GM12872 (cell line): ENCODE data around the gene PTBP1.

ENCODE experiments used
- TF ChIP-seq, protein P1 (sequence below): IDR thresholded peaks from 3 replicates; pipeline ENCODE4 v1.5.1; 2011; ENCODE audit warnings: low read depth, mild to moderate bottlenecking, low read length, moderate library complexity; ENCODE audit not compliant: insufficient read depth

Gene PTBP1

DNA sequence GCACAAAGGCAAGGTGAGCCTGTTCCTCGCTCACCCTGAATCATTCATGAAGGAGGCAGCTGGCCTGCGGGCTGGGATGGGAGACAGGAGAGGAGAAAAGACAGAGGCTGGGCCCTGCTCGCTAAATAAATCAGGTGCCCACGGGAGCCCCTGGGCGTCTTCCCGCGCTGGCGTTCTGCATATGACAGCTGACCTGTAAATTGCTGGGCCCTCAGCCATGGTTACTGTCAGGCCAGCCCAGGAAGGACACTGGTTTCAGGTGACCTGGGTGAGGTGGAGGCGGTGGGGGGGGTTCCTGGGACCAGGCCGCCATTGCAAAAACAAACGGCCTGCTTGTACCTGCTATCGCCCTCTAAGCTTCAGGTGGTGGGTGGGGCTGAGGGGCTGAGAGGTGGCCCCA lies 3.4 kb upstream of the PTBP1 start:
- TF ChIP-seq, protein P1, sequence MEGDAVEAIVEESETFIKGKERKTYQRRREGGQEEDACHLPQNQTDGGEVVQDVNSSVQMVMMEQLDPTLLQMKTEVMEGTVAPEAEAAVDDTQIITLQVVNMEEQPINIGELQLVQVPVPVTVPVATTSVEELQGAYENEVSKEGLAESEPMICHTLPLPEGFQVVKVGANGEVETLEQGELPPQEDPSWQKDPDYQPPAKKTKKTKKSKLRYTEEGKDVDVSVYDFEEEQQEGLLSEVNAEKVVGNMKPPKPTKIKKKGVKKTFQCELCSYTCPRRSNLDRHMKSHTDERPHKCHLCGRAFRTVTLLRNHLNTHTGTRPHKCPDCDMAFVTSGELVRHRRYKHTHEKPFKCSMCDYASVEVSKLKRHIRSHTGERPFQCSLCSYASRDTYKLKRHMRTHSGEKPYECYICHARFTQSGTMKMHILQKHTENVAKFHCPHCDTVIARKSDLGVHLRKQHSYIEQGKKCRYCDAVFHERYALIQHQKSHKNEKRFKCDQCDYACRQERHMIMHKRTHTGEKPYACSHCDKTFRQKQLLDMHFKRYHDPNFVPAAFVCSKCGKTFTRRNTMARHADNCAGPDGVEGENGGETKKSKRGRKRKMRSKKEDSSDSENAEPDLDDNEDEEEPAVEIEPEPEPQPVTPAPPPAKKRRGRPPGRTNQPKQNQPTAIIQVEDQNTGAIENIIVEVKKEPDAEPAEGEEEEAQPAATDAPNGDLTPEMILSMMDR, result no peak

DNA sequence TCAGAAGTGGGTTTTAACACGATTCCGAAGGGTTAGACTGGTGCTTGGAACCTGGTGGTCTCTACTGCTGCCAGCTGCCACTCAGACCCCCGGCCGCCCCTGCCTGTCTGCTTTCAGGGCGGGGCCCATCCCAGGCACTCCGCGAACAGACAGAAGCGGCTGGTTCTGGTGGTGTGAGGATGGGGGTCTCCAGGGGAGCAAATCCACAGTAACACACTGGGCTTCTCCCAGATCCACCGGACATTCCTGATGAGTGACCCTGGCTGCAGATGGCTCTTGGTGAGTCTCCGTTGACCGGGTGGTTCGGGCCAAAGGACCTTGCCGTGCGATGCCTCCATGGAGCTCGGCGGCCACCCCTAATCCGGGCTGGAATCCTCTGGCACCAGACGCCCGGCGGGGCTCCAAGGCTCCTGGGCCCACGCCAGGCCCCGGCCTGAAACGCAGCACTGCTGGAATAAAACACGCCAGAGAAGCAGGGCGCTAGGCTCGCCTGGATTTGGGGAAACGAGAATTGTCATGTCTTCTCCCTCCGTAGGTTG lies 2.1 kb upstream of the PTBP1 start:
- TF ChIP-seq, protein P1, result no peak

DNA sequence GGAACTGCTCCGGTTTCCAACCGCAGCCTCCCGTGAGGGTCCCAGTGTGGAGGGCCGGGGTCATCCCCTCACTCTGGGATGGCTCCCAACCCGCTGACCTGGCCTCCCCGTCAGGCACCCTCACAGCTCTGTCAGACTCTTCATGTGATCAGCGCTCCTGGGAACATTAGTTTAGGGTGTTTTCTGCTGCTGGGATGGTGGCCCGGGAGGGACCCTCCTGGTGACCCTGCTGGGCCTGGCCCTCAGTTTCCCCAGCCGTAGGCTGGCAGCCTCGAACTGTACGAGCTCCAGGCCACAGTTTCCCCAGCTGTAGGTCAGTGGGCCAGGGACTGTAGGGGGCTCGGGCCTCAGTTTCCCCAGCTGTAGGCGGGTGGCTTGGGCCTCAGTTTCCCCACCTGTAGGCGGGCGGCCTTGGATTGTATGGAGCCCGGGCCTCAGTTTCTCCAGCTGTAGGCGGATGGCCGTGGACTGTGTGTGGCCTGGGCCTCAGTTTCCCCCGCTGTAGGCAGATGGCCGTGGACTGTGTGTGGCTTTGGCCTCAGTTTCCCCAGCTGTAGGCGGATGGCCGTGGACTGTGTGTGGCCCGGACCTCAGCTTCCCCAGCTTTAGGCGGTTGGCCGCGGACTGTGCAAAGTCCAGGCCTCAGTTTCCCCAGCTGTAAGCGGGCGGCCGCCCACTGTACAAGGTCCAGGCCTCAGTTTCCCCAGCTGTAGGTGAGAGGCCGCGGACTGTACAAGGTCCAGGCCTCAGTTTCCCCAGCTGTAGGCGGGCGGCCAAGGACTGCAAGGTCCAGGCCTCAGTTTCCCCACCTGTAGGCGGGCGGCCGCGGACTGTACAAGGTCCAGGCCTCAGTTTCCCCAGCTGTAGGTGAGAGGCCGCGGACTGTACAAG lies 1.3 kb upstream of the PTBP1 start:
- TF ChIP-seq, protein P1, result no peak

DNA sequence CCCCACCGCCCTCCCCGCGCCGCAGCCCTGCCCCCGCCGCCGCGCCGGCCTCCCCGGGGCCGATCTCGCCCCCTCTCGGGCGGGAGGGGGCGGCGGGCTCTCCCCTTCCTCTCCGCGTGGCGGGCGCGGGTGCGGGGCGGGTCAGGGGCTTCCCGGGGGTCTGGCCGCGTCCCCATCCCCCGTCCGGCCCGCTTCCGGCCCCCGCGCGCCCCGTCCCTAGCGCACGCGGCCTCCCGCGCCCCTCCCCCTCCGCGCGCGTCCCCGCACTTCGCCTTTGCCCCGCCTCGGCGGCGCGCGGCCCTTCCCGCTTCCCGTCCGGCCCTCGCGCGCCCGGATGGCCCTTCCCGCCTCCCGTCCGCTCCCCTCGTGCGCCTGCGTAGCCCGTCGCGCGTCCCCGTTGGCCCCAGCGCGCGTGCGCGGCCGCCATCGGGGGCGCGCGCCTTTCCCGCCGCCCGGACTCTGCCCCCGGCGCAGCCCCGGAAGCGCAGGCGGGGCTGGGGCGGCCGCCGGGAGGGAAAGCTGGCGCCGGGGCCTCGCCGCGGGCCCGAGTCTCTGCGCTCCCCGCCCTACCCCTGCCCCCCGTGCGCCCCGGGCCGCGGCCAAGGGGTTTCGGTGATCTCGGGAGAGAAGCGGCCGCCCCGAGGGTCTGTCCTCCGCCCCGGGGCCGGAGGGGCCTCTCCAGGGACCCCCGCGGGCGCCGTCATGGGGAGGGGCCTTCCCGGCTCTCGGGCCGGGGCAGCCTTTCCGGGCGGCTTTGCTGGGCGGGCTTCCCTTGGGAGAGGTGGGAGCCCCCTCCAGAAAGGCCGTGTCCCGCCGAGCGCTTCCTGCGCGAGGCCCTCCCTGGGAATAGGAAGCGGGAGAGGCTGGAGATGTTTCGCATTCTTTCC lies 519 bp downstream of the PTBP1 start:
- TF ChIP-seq, protein P1, result no peak

DNA sequence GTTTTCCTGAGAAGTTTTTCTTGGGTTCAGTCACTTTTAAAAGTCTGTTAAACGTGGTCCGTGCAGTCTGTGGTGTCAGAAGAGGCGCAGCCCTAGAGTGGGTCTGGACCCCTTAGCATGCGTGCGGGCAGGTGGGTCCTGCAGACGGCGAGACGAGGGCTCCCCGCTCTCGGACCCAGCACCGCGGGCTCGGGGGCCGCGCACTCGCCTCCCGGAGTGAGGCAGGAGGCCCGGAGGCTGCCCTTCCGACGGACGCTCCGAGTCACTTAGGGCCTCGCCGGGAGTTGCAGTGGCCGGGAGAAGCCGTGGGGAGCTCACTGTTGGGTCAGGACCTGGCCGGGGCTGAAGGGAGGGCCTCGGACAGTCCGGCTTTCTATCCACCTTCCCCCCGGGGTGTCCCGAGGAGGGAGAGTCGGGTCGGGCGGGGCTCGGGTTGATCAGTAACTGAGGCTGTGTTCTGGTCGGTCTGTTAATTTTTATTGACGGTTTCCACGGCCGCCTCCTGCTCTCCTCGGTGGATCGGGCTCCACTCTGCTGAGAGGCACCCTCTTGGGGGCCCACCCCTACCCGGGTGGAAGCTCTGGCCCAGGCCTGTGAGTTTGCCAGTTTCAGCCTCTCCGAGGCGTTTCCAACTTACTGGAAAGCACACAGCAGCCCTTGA lies 1.3 kb downstream of the PTBP1 start:
- TF ChIP-seq, protein P1, result no peak

DNA sequence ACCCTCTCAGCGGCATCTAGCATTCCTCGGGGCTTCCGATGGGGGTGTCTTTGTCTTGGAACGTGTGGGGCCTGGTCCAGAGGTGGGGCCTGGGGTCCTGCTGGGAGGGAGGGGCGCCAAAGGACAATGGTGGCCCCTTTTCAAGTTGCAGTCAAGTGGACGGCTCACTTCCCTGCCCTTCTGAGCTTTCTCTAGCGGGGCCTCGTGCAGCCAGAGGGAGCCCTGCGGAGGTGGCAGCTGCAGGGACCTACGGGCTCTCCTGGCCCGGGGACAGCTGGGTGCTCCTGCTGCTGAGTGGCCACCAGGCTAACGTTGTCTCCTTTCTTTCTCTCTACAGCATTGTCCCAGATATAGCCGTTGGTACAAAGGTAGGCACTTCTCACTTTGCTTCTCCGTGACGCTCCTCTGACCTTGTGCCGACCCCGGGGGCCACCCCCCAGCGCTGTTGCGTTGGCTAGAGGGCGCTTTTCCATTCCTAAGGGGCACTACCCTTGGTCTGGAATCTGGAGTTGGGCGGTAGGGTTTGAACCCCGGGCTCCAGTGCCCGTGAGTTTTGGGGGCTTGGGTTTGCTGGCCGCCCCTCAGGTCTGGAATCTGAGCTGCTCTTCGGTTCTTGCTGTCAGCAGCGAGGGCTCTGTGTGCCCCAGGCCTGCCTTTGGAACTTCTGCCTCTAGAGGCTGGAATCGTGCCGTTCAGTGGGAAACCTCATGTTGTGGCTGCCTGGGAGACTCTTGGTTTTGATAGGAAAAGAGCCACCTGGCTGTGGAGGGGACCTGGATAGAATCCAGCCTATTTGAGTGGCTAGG lies 2.0 kb downstream of the PTBP1 start:
- TF ChIP-seq, protein P1, result 0 out of 3 replicates have a peak, but pooled peaks have one; percentile 4
